GM21360 (cell line): Measurements from ENCODE around the gene RBM4.

Source experiments
- ATAC-seq: cut with Tn5 transposase; IDR thresholded peaks from one replicate; pipeline ENCODE4 v1.9.1; 2021; ENCODE audit warnings: mild to moderate bottlenecking, moderate library complexity; ENCODE audit not compliant: unreplicated experiment

The RBM4 gene

GRCh38 chr11:66687831-66688281, 49.4 kb downstream of the RBM4 start:
- ATAC-seq = no peak

GRCh38 chr11:66688561-66689534, 50.3 kb downstream of the RBM4 start:
- ATAC-seq = no peak

GRCh38 chr11:66689661-66690590, 51.4 kb downstream of the RBM4 start:
- no peak for ATAC-seq

GRCh38 chr11:66691311-66691980, 52.9 kb downstream of the RBM4 start:
- ATAC-seq = no peak

- no peak for ATAC-seq
These were observed 53.9 kb downstream of the RBM4 start for GRCh38 chr11:66692446-66692845.

GRCh38 chr11:66692871-66693331, 54.4 kb downstream of the RBM4 start:
- ATAC-seq = no peak

- no peak for ATAC-seq
These were observed 55.0 kb downstream of the RBM4 start for GRCh38 chr11:66693356-66694055.

- ATAC-seq = no peak
These were observed 55.5 kb downstream of the RBM4 start for GRCh38 chr11:66694056-66694410.

GRCh38 chr11:66694732-66695207, 56.3 kb downstream of the RBM4 start:
- ATAC-seq = no peak
